H1 (cell line): ENCODE results near the gene POMT2. TPM values are rescaled to one million over a fixed set of nuclear protein-coding genes. Genes with fewer than 3 reads are reported as not detected.

Experiments
- CTCF ChIA-PET: fragments of 300-600 bp; sonication (Branson Sonifier 250); formaldehyde crosslinking; loops from one replicate; lab custom pipeline; 2021; ENCODE audit not compliant: partially characterized antibody; lab: Charles Lee
- POLR2A ChIA-PET: fragments of 300-600 bp; sonication (Branson Sonifier 250); formaldehyde crosslinking; loops from one replicate; lab custom pipeline; 2021; ENCODE audit warnings: inconsistent platforms; ENCODE audit not compliant: partially characterized antibody; lab: Charles Lee
- DNase-seq, 2 experiments: peaks; one replicate each; pipeline versions ENCODE4 v3.0.0 to v3.0.0-alpha.2; 2010 to 2022; ENCODE audit warnings: low spot score in 2 of 2, low read depth in 1 of 2, mixed read lengths in 1 of 2
- FAIRE-seq: peaks from 2 replicates; lab custom pipeline; 2011; peaks lifted over from hg19 to GRCh38; lab: Jason Lieb, UNC
- H2AFZ ChIP-seq: 2 replicates; pipeline ENCODE4 v1.8.1; 2012; ENCODE audit warnings: low read length, inconsistent platforms
- H2AK5ac ChIP-seq: 2 replicates; pipeline ENCODE4 v1.6.1; 2013; ENCODE audit warnings: low read depth, low read length
- H2BK120ac ChIP-seq: replicated peaks from 2 replicates; pipeline ENCODE3; 2013; ENCODE audit warnings: low read depth, low read length, inconsistent platforms
- H2BK12ac ChIP-seq: 2 replicates; pipeline ENCODE4 v1.6.1; 2013; ENCODE audit warnings: low read depth, low read length
- H2BK15ac ChIP-seq: 2 replicates; pipeline ENCODE4 v1.6.1; 2013; ENCODE audit warnings: low read length
- H2BK20ac ChIP-seq: 2 replicates; pipeline ENCODE4 v1.6.1; 2013; ENCODE audit warnings: low read length
- H2BK5ac ChIP-seq: 2 replicates; pipeline ENCODE4 v1.6.1; 2013; ENCODE audit warnings: low read depth, low read length
- H3K14ac ChIP-seq: 2 replicates; pipeline ENCODE4 v1.6.1; 2013; ENCODE audit warnings: inconsistent platforms; ENCODE audit not compliant: insufficient read length
- H3K18ac ChIP-seq: 2 replicates; pipeline ENCODE4 v1.6.1; 2013; ENCODE audit warnings: low read length; ENCODE audit errors: extremely low read depth
- H3K23ac ChIP-seq: 2 replicates; pipeline ENCODE4 v1.6.1; 2013; ENCODE audit warnings: inconsistent platforms; ENCODE audit not compliant: insufficient read length
- H3K23me2 ChIP-seq: 2 replicates; pipeline ENCODE4 v1.6.1; 2013; ENCODE audit warnings: low read depth, low read length
- H3K27ac ChIP-seq: 2 replicates; pipeline ENCODE4 v1.6.1; 2011; ENCODE audit warnings: low read depth, low read length, inconsistent platforms
- H3K27me3 ChIP-seq, 4 experiments: replicated peaks in 1 of 4; 1 replicate in 1 of 4; 2 replicates in 3 of 4; pipeline versions ENCODE4 v1.6.1 to v1.8.1; 2011 to 2013; ENCODE audit warnings: low read length in 3 of 4, mild to moderate bottlenecking in 3 of 4, inconsistent platforms in 2 of 4, mixed read lengths in 2 of 4, moderate library complexity in 1 of 4; ENCODE audit not compliant: control insufficient read depth in 3 of 4, insufficient read depth in 3 of 4; ENCODE audit errors: extremely low read depth in 1 of 4
- H3K36me3 ChIP-seq, 4 experiments: 2 replicates each; pipeline versions ENCODE4 v1.6.1 to v1.8.1; 2011 to 2013; ENCODE audit warnings: mild to moderate bottlenecking in 4 of 4, low read length in 3 of 4, moderate library complexity in 2 of 4, control low read depth in 1 of 4, inconsistent platforms in 1 of 4; ENCODE audit not compliant: insufficient read depth in 4 of 4, control insufficient read depth in 2 of 4
- H3K4ac ChIP-seq: replicated peaks from 2 replicates; pipeline ENCODE3; 2013; ENCODE audit warnings: low read length, low read depth, mixed read lengths, inconsistent platforms; ENCODE audit not compliant: insufficient read length
- H3K4me1 ChIP-seq, 4 experiments: replicated peaks in 1 of 4; 1 replicate in 1 of 4; 2 replicates in 3 of 4; pipeline versions ENCODE4 v1.6.1 to v1.8.1; 2011 to 2013; ENCODE audit warnings: low read length in 3 of 4, inconsistent platforms in 2 of 4, mixed read lengths in 1 of 4; ENCODE audit not compliant: insufficient read depth in 4 of 4, control insufficient read depth in 3 of 4
- H3K4me2 ChIP-seq, 2 experiments: 2 replicates each; pipeline versions ENCODE4 v1.6.1 to v1.8.1; 2011 to 2013; ENCODE audit warnings: low read depth in 2 of 2, low read length in 2 of 2, control low read depth in 1 of 2, inconsistent platforms in 1 of 2, mild to moderate bottlenecking in 1 of 2; ENCODE audit not compliant: insufficient read depth in 1 of 2
- H3K4me3 ChIP-seq, 4 experiments: fragments of 200-600, 300-600 bp in 1 of 4; sonication (generic), shearing (Covaris generic), sonication (Bioruptor Twin) in 1 of 4; 2 replicates each; pipeline versions ENCODE4 v1.5.1 to v1.8.1; 2011 to 2016; ENCODE audit warnings: low read length in 4 of 4, low read depth in 3 of 4, control low read depth in 2 of 4, inconsistent platforms in 2 of 4, mild to moderate bottlenecking in 2 of 4, mixed read lengths in 1 of 4, moderate library complexity in 1 of 4; ENCODE audit not compliant: insufficient read depth in 2 of 4; ENCODE audit errors: extremely low read depth in 1 of 4
- H3K56ac ChIP-seq: replicated peaks from 2 replicates; pipeline ENCODE3; 2013; ENCODE audit warnings: low read depth, mild to moderate bottlenecking, mixed read lengths, low read length, inconsistent platforms; ENCODE audit not compliant: insufficient read length
- H3K79me1 ChIP-seq: 2 replicates; pipeline ENCODE4 v1.6.1; 2013; ENCODE audit warnings: low read depth, low read length, control low read depth
- H3K79me2 ChIP-seq, 2 experiments: 2 replicates each; pipeline versions ENCODE4 v1.6.1 to v1.8.1; 2012 to 2013; ENCODE audit warnings: low read length in 2 of 2, mild to moderate bottlenecking in 2 of 2, inconsistent platforms in 1 of 2; ENCODE audit not compliant: insufficient read depth in 2 of 2, control insufficient read depth in 1 of 2
- H3K9ac ChIP-seq, 4 experiments: replicated peaks in 1 of 4; 1 replicate in 1 of 4; 2 replicates in 3 of 4; pipeline versions ENCODE4 v1.6.1 to v1.8.1; 2011 to 2013; ENCODE audit warnings: low read depth in 3 of 4, low read length in 3 of 4, control low read depth in 2 of 4, mild to moderate bottlenecking in 2 of 4, moderate library complexity in 2 of 4, inconsistent platforms in 1 of 4; ENCODE audit errors: extremely low read depth in 1 of 4
- H3K9me3 ChIP-seq, 2 experiments: 2 replicates each; pipeline versions ENCODE4 v1.6.1 to v1.8.1; 2012 to 2013; ENCODE audit warnings: mild to moderate bottlenecking in 2 of 2, moderate library complexity in 2 of 2, control low read depth in 1 of 2, inconsistent platforms in 1 of 2, low read depth in 1 of 2, low read length in 1 of 2, mixed read lengths in 1 of 2; ENCODE audit not compliant: insufficient read depth in 2 of 2
- H4K20me1 ChIP-seq, 2 experiments: replicated peaks in 1 of 2; 2 replicates each; pipeline versions ENCODE3 to v1.8.1; 2011 to 2013; ENCODE audit warnings: inconsistent platforms in 2 of 2, low read length in 2 of 2, mild to moderate bottlenecking in 1 of 2; ENCODE audit not compliant: insufficient read depth in 2 of 2, control insufficient read depth in 1 of 2
- H4K5ac ChIP-seq: 2 replicates; pipeline ENCODE4 v1.6.1; 2013; ENCODE audit warnings: low read length, low read depth, mixed read lengths, inconsistent platforms; ENCODE audit not compliant: insufficient read length
- H4K8ac ChIP-seq: 2 replicates; pipeline ENCODE4 v1.8.0; 2013; ENCODE audit warnings: mild to moderate bottlenecking, moderate library complexity, low read length, inconsistent platforms; ENCODE audit not compliant: insufficient read depth; ENCODE audit errors: extremely low read depth
- H4K91ac ChIP-seq: replicated peaks from 2 replicates; pipeline ENCODE3; 2013; ENCODE audit warnings: low read length, mixed read lengths, inconsistent platforms; ENCODE audit not compliant: insufficient read length
- ATF2 ChIP-seq: IDR thresholded peaks from 2 replicates; pipeline ENCODE4 v1.6.1; 2012; ENCODE audit warnings: low read length, inconsistent platforms
- ATF3 ChIP-seq: IDR thresholded peaks from 2 replicates; pipeline ENCODE4 v1.6.1; 2011; ENCODE audit warnings: low read depth, mild to moderate bottlenecking, low read length; ENCODE audit not compliant: insufficient read depth
- CTCF ChIP-seq, 3 experiments: IDR thresholded peaks; 1 replicate in 2 of 3; 2 replicates in 1 of 3; pipeline versions ENCODE4 v1.5.1 to v1.6.1; 2011; ENCODE audit warnings: low read length in 3 of 3, mild to moderate bottlenecking in 3 of 3, inconsistent platforms in 2 of 3, low read depth in 1 of 3, moderate library complexity in 1 of 3; ENCODE audit not compliant: insufficient read depth in 1 of 3; ENCODE audit errors: control extremely low read depth in 1 of 3
- JUN ChIP-seq: IDR thresholded peaks from 2 replicates; pipeline ENCODE4 v1.6.1; 2011; ENCODE audit warnings: low read depth, mild to moderate bottlenecking, improper control_type of control experiment, low read length
- RAD21 ChIP-seq, 2 experiments: IDR thresholded peaks in 1 of 2; conservative IDR thresholded peaks in 1 of 2; 2 replicates each; pipeline ENCODE4 v1.6.1; 2011; ENCODE audit warnings: low read depth in 2 of 2, low read length in 2 of 2, improper control_type of control experiment in 1 of 2, inconsistent platforms in 1 of 2, mild to moderate bottlenecking in 1 of 2, moderate library complexity in 1 of 2
- RXRA ChIP-seq: IDR thresholded peaks from 2 replicates; pipeline ENCODE4 v1.6.1; 2011; ENCODE audit warnings: low read depth, mild to moderate bottlenecking, low read length, moderate library complexity; ENCODE audit not compliant: insufficient read depth
- TAF7 ChIP-seq: optimal IDR thresholded peaks from 2 replicates; pipeline ENCODE3; 2011; ENCODE audit warnings: low read depth, mild to moderate bottlenecking, inconsistent platforms, low read length, moderate library complexity, borderline replicate concordance
- TCF12 ChIP-seq: IDR thresholded peaks from 2 replicates; pipeline ENCODE4 v1.6.1; 2011; ENCODE audit warnings: low read depth, mild to moderate bottlenecking, low read length
- WGBS, 2 experiments: shearing (Covaris generic) in 1 of 2; methylation state at CpG; one replicate each; pipeline versions ENCODE4 v1.1.6 to v1.1.7; 2013 to 2015; ENCODE audit warnings: low lambda C conversion rate in 2 of 2, mixed read lengths in 2 of 2, inconsistent platforms in 1 of 2, low coverage in 1 of 2, missing lambda C conversion rate in 1 of 2; ENCODE audit not compliant: insufficient replicate concordance in 2 of 2, insufficient coverage in 1 of 2, insufficient read length in 1 of 2; ENCODE audit errors: extremely low coverage in 1 of 2, missing lambda C conversion rate in 1 of 2; 5-methylcytosine and 5-hydroxymethylcytosine counted together
- polyA plus RNA-seq, 7 experiments: library from polyadenylated mRNA; depleted of rRNA in 3 of 7; stranded (reverse) in 5 of 7; unstranded in 2 of 7; fragments of >200 nt in 5 of 7; fragments of 200-250 nt in 2 of 7; gene quantifications; 1 replicate in 5 of 7; 2 replicates in 1 of 7; 4 replicates in 1 of 7; pipeline versions ENCODE4 v1.2.1 to v1.2.3, GENCODE V29; 2011 to 2013; ENCODE audit warnings: missing spikeins in 2 of 7, mixed read lengths in 2 of 7
- total RNA-seq: library from RNA; stranded (reverse); fragmentation: NEBNext Ultra II Directional; extraction: Animal tissue kit (Norgen Biotek cat#: 25700); gene quantifications from 2 replicates; pipeline ENCODE4 v1.2.1, GENCODE V29; 2021

The POMT2 gene
- total and polyA plus RNA-seq, 2 of the 8 experiments (the other 6 are each of a cell fraction or from before 2014, with no cell fraction given) = 20.8 to 44.9 TPM

GRCh38 chr14:77335576-77335975 is 14.9 kb upstream of the POMT2 start:
- Histone ChIP-seq H2BK5ac (no peak overlapping the region), H3K9ac (no peak overlapping the region), H3K79me2 (no peaks in the 10 kb centered on the region), H2BK15ac (no peak overlapping the region), H4K20me1 (no peaks in the 10 kb centered on the region), H3K18ac (no peak overlapping the region), H3K14ac (no peak overlapping the region), H2BK20ac (no peak overlapping the region), H4K5ac (no peak overlapping the region), H3K9me3 (0 out of 4 replicates have a peak, but pooled peaks cover 0 to 2% of the 10 kb centered on the region in 2 experiments), H3K23ac (no peak overlapping the region), H3K27me3 (no peaks in the 10 kb centered on the region), H3K4me1 (peaks cover 3 to 11% (median 5%) of the 10 kb centered on the region in 4 experiments; a peak in 5 of 7 replicates), H3K36me3 (no peaks in the 10 kb centered on the region), H2AFZ (no peak overlapping the region), H3K79me1 (no peaks in the 10 kb centered on the region), H3K23me2 (no peaks in the 10 kb centered on the region; the same call in 1 of the 2 replicates), H2AK5ac (no peak overlapping the region), H4K8ac (no peak overlapping the region), H3K4me3 (no peak overlapping the region), H3K56ac (no peak overlapping the region), H2BK120ac (no peak overlapping the region), H2BK12ac (no peak overlapping the region), H4K91ac (no peak overlapping the region), H3K27ac (no peak overlapping the region), H3K4ac (no peak overlapping the region), H3K4me2 (no peak overlapping the region)
- DNase-seq (no peak), FAIRE-seq (no peak)
- CTCF ChIA-PET = interaction anchor here (0.9 to 2.8 kb wide), 3 partner anchors 9 to 89 kb away, joined by 3 to 7 read pairs (median 3); no protein-coding TSS in a partner anchor
- 92% methylated on average over 3 of the region's 3 CpGs; no CpG with 5 or more reads in 1 of the 2 experiments for WGBS, 2 experiments
- POLR2A ChIA-PET = interaction anchor here (0.5 to 1.5 kb wide), 5 partner anchors 10 to 123 kb away, joined by 3 to 5 read pairs (median 4); no protein-coding TSS in a partner anchor
- TF ChIP-seq RAD21 (IDR thresholded peaks at IDR 0.05 in 1 of 2, conservative IDR thresholded peaks at IDR 0.05 in 1 of 2; ENCODE audit: low read depth in 2 of 2, low read length in 2 of 2) (no peak), ATF2 (no peak), CTCF (IDR thresholded peaks at IDR 0.05; ENCODE audit: control extremely low read depth in 1 of 3, insufficient read depth in 1 of 3, low read depth in 1 of 3, low read length in 3 of 3) (no peak), RXRA (no peak), TAF7 (no peak), JUN (no peak), TCF12 (no peak), ATF3 (no peak)
